ENCODE results near the gene KLHL33. TPM values are rescaled to one million over a fixed set of nuclear protein-coding genes. Genes with fewer than 3 reads are reported as not detected.
"Not testable (repeated sequence)": the region's sequence is repeated elsewhere in the genome, so short reads cannot be mapped to it uniquely, and the experiment has no call there.

The KLHL33 gene
- polyA plus RNA-seq, 2 of the 4 experiments (the other 2 are of a cell fraction), result not detected

GRCh38 chr14:20446889-20447288, 10.9 kb upstream of the KLHL33 start:
- no peak for ATAC-seq
- WGBS (ENCODE audit: missing lambda C conversion rate), result 96% methylated on average over 5 of the region's 5 CpGs
- POLR2A ChIA-PET, result interaction anchor here (1.1 to 1.4 kb wide), 2 partner anchors 9 kb away, joined by 3 to 4 read pairs; partner anchors contain the start of gene APEX1

GRCh38 chr14:20443650-20444049, 7.7 kb upstream of the KLHL33 start:
- CTCF ChIA-PET; H3K9me3 ChIP-seq; H3K4me3 ChIP-seq; H3K4me1 ChIP-seq; H3K27ac ChIP-seq; POLR2A ChIA-PET; ATAC-seq; DNase-seq (ENCODE audit: low read depth in 1 of 2, low spot score in 1 of 2); H3K4me2 ChIP-seq; FAIRE-seq: not testable (repeated sequence)
- WGBS (ENCODE audit: missing lambda C conversion rate), result 73% methylated on average over 3 of the region's 4 CpGs

More at GRCh38 chr14:20446889-20447288, 10.9 kb upstream of the KLHL33 start:
- DNase-seq (ENCODE audit: low read depth in 1 of 2, low spot score in 1 of 2) (no peak), FAIRE-seq (no peak)
- H3K9me3 ChIP-seq, result no peaks in the 10 kb centered on the region
- no peak for TF ChIP-seq PHF8 (IDR thresholded peaks at IDR 0.05; ENCODE audit: borderline replicate concordance, low read depth)
- TF ChIP-seq RNF2 (IDR thresholded peaks at IDR 0.05; ENCODE audit: borderline replicate concordance, low read depth), result no peak
- peak; percentile 97 for TF ChIP-seq NFE2L2 (conservative IDR thresholded peaks at IDR 0.05; ENCODE audit: low read length)
- TF ChIP-seq KDM5A (IDR thresholded peaks at IDR 0.05), result no peak
- no peak for TF ChIP-seq FOSB (CRISPR knock-in tag; IDR thresholded peaks at IDR 0.05)
- peak; percentile 87 for TF ChIP-seq MAFK (IDR thresholded peaks at IDR 0.05; ENCODE audit: partially characterized antibody)
- TF ChIP-seq ATOH8 (CRISPR knock-in tag; IDR thresholded peaks at IDR 0.05; ENCODE audit: low read depth), result no peak
- no peak overlapping the region for H3K4me2 ChIP-seq
- no peaks in the 10 kb centered on the region for H3K4me1 ChIP-seq
- H3K27ac ChIP-seq, result peak overlapping the region in 1 of 2 experiments; percentile 54; a peak in 3 of 6 replicates
- CTCF ChIA-PET, result interaction anchor here (1.0 to 1.4 kb wide), 2 partner anchors 13 to 17 kb away, joined by 3 to 4 read pairs; no protein-coding TSS in a partner anchor
- H3K4me3 ChIP-seq, result no peak overlapping the region

GRCh38 chr14:20441461-20441860, 5.5 kb upstream of the KLHL33 start:
- Histone ChIP-seq H3K9me3 (no peaks in the 10 kb centered on the region), H3K4me1 (no peaks in the 10 kb centered on the region), H3K4me3 (no peak overlapping the region), H3K4me2 (no peak overlapping the region), H3K27ac (no peak overlapping the region)
- DNase-seq (ENCODE audit: low read depth in 1 of 2, low spot score in 1 of 2) (no peak), FAIRE-seq (no peak), ATAC-seq (no peak)
- POLR2A ChIA-PET, result interaction anchor here (0.6 kb wide), 1 partner anchor 24 kb away, joined by 4 read pairs; no protein-coding TSS in a partner anchor
- 94% methylated on average over 2 of the region's 2 CpGs for WGBS (ENCODE audit: missing lambda C conversion rate)
- CTCF ChIA-PET, result interaction anchor here (0.9 to 1.1 kb wide), 2 partner anchors 23 to 73 kb away, joined by 3 read pairs; no protein-coding TSS in a partner anchor
- no peak for TF ChIP-seq CHD2 (IDR thresholded peaks at IDR 0.05; ENCODE audit: low read length, partially characterized antibody)
- no peak for TF ChIP-seq ZSCAN20 (CRISPR knock-in tag; IDR thresholded peaks at IDR 0.05)
- no peak for TF ChIP-seq HOXB13 (CRISPR knock-in tag; IDR thresholded peaks at IDR 0.05; ENCODE audit: low read depth)
- TF ChIP-seq NPAS2 (CRISPR knock-in tag; IDR thresholded peaks at IDR 0.05; ENCODE audit: borderline replicate concordance), result no peak
- TF ChIP-seq HOXB5 (CRISPR knock-in tag; IDR thresholded peaks at IDR 0.05), result no peak
- no peak for TF ChIP-seq HOXA7 (CRISPR knock-in tag; IDR thresholded peaks at IDR 0.05)
- TF ChIP-seq ATOH8 (CRISPR knock-in tag; IDR thresholded peaks at IDR 0.05; ENCODE audit: low read depth), result no peak
- TF ChIP-seq E2F6 (IDR thresholded peaks at IDR 0.05; ENCODE audit: borderline replicate concordance, low read depth), result no peak
- TF ChIP-seq CBX8 (IDR thresholded peaks at IDR 0.05), result no peak
- TF ChIP-seq JUN (IDR thresholded peaks at IDR 0.05), result no peak
- no peak for TF ChIP-seq CBX2 (IDR thresholded peaks at IDR 0.05; ENCODE audit: borderline replicate concordance, low read depth)
- no peak for TF ChIP-seq BHLHE40 (IDR thresholded peaks at IDR 0.05; ENCODE audit: low read depth, low read length)
- TF ChIP-seq TP53 (CRISPR knock-in tag; IDR thresholded peaks at IDR 0.05), result no peak
- no peak for TF ChIP-seq USF2 (IDR thresholded peaks at IDR 0.05)
- no peak for TF ChIP-seq GATA3 (IDR thresholded peaks at IDR 0.05; ENCODE audit: borderline replicate concordance)
- no peak for TF ChIP-seq KDM5A (IDR thresholded peaks at IDR 0.05)
- no peak for TF ChIP-seq FOSB (CRISPR knock-in tag; IDR thresholded peaks at IDR 0.05)
